ENCODE measurements around the gene ANAPC7. TPM values are rescaled to one million over a fixed set of nuclear protein-coding genes. Genes with fewer than 3 reads are reported as not detected.
A peak's percentile ranks its signal among the peaks of the same experiment; 100 is the strongest.

ANAPC7 gene
- total RNA-seq, 1 experiment from 2014 or later = 85.8 TPM

- DNase-seq (ENCODE audit: low read depth, low spot score) (no peak), ATAC-seq (no peak)
- CTCF ChIA-PET = no interaction called here
- H3K27ac ChIP-seq (ENCODE audit: low read length) = no peak overlapping the region
- H3K4me1 ChIP-seq (ENCODE audit: control insufficient read depth, insufficient read depth, low read length) = no peaks in the 10 kb centered on the region
- in situ Hi-C loops (cut with HindIII; ENCODE audit: low pct_unique_long_range_greater_than_20kb, low sequenced_read_pairs) = no loop called here
- no peak for TF ChIP-seq REST (IDR thresholded peaks at IDR 0.05; ENCODE audit: insufficient read depth in 1 of 2, low read depth in 2 of 2, low read length in 1 of 2)
- no peak for TF ChIP-seq POLR2AphosphoS5 (IDR thresholded peaks at IDR 0.05; ENCODE audit: low read depth, low read length)
- no peak for TF ChIP-seq SIN3A (IDR thresholded peaks at IDR 0.05; ENCODE audit: borderline replicate concordance, insufficient read depth, low read depth, low read length)
- TF ChIP-seq TCF7L2 (IDR thresholded peaks at IDR 0.05; ENCODE audit: low read depth, low read length) = no peak
- TF ChIP-seq CTCF (IDR thresholded peaks at IDR 0.05) = no peak
- POLR2A ChIA-PET = no interaction called here
- intact Hi-C loops (cut with micrococcal nuclease; ENCODE audit: unreplicated experiment) = no loop called here
- peaks cover 20% of the 10 kb centered on the region for H3K36me3 ChIP-seq (ENCODE audit: control insufficient read depth, insufficient read depth, low read length)
- no peak overlapping the region for H3K4me3 ChIP-seq (ENCODE audit: low read depth in 2 of 2, low read length in 2 of 2)
- H3K27me3 ChIP-seq (ENCODE audit: control insufficient read depth, insufficient read depth, low read length) = no peaks in the 10 kb centered on the region
- no TSS peak for BruUV-seq (replicated peaks)
- no peaks in the 10 kb centered on the region for H3K9me3 ChIP-seq (ENCODE audit: control insufficient read depth, insufficient read depth, low read depth, low read length)
Observed at GRCh38 chr12:110373962-110374611, 29.4 kb downstream of the ANAPC7 start.

- Histone ChIP-seq H3K36me3 (ENCODE audit: control insufficient read depth, insufficient read depth, low read length) (peaks cover 20% of the 10 kb centered on the region), H3K9me3 (ENCODE audit: control insufficient read depth, insufficient read depth, low read depth, low read length) (no peaks in the 10 kb centered on the region), H3K27me3 (ENCODE audit: control insufficient read depth, insufficient read depth, low read length) (no peaks in the 10 kb centered on the region), H3K27ac (ENCODE audit: low read length) (no peak overlapping the region), H3K4me1 (ENCODE audit: control insufficient read depth, insufficient read depth, low read length) (no peaks in the 10 kb centered on the region), H3K4me3 (ENCODE audit: low read depth in 2 of 2, low read length in 2 of 2) (no peak overlapping the region)
- ATAC-seq (no peak), DNase-seq (ENCODE audit: low read depth, low spot score) (no peak)
- ChIA-PET CTCF (no interaction called here), POLR2A (no interaction called here)
- intact Hi-C loops (cut with micrococcal nuclease; ENCODE audit: unreplicated experiment) = no loop called here
- TF ChIP-seq CTCF (IDR thresholded peaks at IDR 0.05) (no peak), POLR2AphosphoS5 (IDR thresholded peaks at IDR 0.05; ENCODE audit: low read depth, low read length) (no peak)
- in situ Hi-C loops (cut with HindIII; ENCODE audit: low pct_unique_long_range_greater_than_20kb, low sequenced_read_pairs) = no loop called here
- BruUV-seq (replicated peaks) = TSS peak; percentile 43
Observed at GRCh38 chr12:110373425-110373824, 30.1 kb downstream of the ANAPC7 start.

Measured in Panc1 (cell line).